ENCODE measurements around the gene DNAJC25. TPM values are rescaled to one million over a fixed set of nuclear protein-coding genes. Genes with fewer than 3 reads are reported as not detected.

DNAJC25 gene
- total RNA-seq (2022) = 10.2 and 10.4 TPM in 2 replicates
- percentile 87 among the genes with signal in this experiment for Bru-seq, nascent RNA
- percentile 91 among the genes with signal in this experiment for BruChase-seq, experiment 1, labeled RNA remaining after a 2-hour chase
- percentile 97 among the genes with signal in this experiment for BruChase-seq, experiment 2, labeled RNA remaining after a 6-hour chase
- long read RNA-seq, transcript DNAJC25-201 (4 exons, 2,268 nt) = major isoform, 15 of 23 reads
- long read RNA-seq, partial matches to known transcripts = 4 of 23 reads
- long read RNA-seq, other reads (novel, unspliced or antisense) = 1 of 23 reads

DNA sequence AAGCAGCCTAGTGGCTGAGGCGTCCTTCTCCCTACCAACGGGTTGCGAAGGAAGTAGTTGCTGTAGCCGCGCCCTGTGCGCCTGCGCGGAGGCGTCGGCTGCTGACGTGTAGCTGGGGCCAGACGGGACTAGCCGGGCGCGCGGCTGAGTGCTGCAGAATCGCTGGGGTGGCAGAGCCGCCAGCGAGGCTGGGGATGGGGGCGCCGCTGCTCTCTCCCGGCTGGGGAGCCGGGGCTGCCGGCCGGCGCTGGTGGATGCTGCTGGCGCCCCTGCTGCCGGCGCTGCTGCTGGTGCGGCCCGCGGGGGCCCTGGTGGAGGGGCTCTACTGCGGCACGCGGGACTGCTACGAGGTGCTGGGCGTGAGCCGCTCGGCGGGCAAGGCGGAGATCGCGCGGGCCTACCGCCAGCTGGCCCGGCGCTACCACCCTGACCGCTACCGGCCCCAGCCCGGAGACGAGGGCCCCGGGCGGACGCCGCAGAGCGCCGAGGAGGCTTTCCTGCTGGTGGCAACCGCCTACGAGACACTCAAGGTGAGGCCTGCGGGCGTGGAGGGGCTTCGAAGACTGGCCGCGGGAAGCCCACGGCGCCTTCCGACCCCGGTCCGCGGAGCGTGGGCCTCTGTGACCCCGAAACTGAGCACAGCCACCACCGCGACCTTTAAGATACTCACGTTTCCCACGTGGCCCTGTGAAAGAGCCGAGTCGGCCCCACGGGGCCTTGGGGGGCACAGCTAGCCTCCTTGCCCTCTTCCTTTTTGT is at the start of gene DNAJC25:
DNAJC25 (plus strand) TSS at position 121 of the 758 bp plus-strand sequence; CDS start at position 195, 74 bp downstream.
- H3K27ac Mint-ChIP-seq (ENCODE audit: unreplicated experiment) = peak within 1 kb of the TSS; percentile 85
- H3K27me3 ChIP-seq (replicated peaks; ENCODE audit: control insufficient read depth, insufficient read depth, low read length) = no peaks in the 10 kb centered on the region
- H3K4me3 ChIP-seq (ENCODE audit: low read depth, low read length) = peak within 1 kb of the TSS; percentile 88
- peaks cover 28% of the 10 kb centered on the region for H3K4me1 ChIP-seq
- H3K36me3 ChIP-seq (ENCODE audit: control insufficient read depth, insufficient read depth, low read length) = no peaks in the 10 kb centered on the region
- no peaks in the 10 kb centered on the region for H3K27me3 Mint-ChIP-seq (ENCODE audit: insufficient read depth, unreplicated experiment)
- BruUV-seq (replicated peaks) = no TSS peak
- H3K4me1 Mint-ChIP-seq (ENCODE audit: low read depth, unreplicated experiment) = peaks cover 37% of the 10 kb centered on the region
- H3K36me3 Mint-ChIP-seq (ENCODE audit: insufficient read depth, unreplicated experiment) = peaks cover 28% of the 10 kb centered on the region
- peak; percentile 98 to 99 for DNase-seq
- H3K4me3 Mint-ChIP-seq (ENCODE audit: unreplicated experiment) = peak within 1 kb of the TSS; percentile 98
- no peaks in the 10 kb centered on the region for H3K9me3 Mint-ChIP-seq (ENCODE audit: unreplicated experiment)
- TF ChIP-seq, protein P1, sequence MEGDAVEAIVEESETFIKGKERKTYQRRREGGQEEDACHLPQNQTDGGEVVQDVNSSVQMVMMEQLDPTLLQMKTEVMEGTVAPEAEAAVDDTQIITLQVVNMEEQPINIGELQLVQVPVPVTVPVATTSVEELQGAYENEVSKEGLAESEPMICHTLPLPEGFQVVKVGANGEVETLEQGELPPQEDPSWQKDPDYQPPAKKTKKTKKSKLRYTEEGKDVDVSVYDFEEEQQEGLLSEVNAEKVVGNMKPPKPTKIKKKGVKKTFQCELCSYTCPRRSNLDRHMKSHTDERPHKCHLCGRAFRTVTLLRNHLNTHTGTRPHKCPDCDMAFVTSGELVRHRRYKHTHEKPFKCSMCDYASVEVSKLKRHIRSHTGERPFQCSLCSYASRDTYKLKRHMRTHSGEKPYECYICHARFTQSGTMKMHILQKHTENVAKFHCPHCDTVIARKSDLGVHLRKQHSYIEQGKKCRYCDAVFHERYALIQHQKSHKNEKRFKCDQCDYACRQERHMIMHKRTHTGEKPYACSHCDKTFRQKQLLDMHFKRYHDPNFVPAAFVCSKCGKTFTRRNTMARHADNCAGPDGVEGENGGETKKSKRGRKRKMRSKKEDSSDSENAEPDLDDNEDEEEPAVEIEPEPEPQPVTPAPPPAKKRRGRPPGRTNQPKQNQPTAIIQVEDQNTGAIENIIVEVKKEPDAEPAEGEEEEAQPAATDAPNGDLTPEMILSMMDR (IDR thresholded peaks at IDR 0.05; ENCODE audit: insufficient read depth in 1 of 2, low read depth in 1 of 2, low read length in 1 of 2, severe bottlenecking in 1 of 2, unreplicated experiment in 1 of 2) = no peak
- ChIA-PET POLR2A (interaction anchor here (1.0 to 1.4 kb wide), 5 partner anchors 11 to 35 kb away, joined by 3 to 9 read pairs (median 6); partner anchors contain the start of genes GNG10 and PTGR1), CTCF (interaction anchor here (0.5 to 1.0 kb wide), 4 partner anchors 10 to 55 kb away, joined by 3 to 6 read pairs (median 4); no protein-coding TSS in a partner anchor)
- intact Hi-C loops (cut with micrococcal nuclease; ENCODE audit: unreplicated experiment) = loop anchor here (1.0 kb wide), 2 partner anchors 32 to 60 kb away; no protein-coding TSS in a partner anchor
- no peaks in the 10 kb centered on the region for H3K9me3 ChIP-seq

DNA sequence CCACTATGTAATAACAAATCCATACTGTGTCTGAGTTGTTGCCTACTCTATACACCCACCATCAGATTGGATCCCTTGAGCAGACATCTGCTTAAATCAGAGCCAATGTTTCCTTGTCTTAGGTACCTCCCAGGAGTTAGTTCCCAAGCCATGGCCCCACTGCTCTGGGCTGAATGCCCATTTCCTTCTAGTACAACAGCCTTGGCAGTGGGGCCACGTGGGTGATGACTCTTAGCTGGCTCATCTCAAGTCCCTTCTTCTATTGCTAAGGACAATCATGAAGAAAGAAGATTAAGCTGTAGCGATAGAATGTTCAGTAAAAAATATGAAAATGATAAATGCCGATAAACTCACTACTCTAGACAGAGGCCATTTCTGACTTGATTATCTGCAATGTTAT is 48.2 kb upstream of the DNAJC25 start:
- TF ChIP-seq, protein P1 (IDR thresholded peaks at IDR 0.05; ENCODE audit: insufficient read depth in 1 of 2, low read depth in 1 of 2, low read length in 1 of 2, severe bottlenecking in 1 of 2, unreplicated experiment in 1 of 2) = no peak
- Mint-ChIP-seq H3K27ac (ENCODE audit: unreplicated experiment) (no peak overlapping the region), H3K4me1 (ENCODE audit: low read depth, unreplicated experiment) (no peaks in the 10 kb centered on the region), H3K4me3 (ENCODE audit: unreplicated experiment) (no peak overlapping the region), H3K27me3 (ENCODE audit: insufficient read depth, unreplicated experiment) (no peaks in the 10 kb centered on the region), H3K9me3 (ENCODE audit: unreplicated experiment) (no peaks in the 10 kb centered on the region), H3K36me3 (ENCODE audit: insufficient read depth, unreplicated experiment) (peaks cover 9% of the 10 kb centered on the region)
- ChIA-PET POLR2A (no interaction called here), CTCF (no interaction called here)
- BruUV-seq (replicated peaks) = no TSS peak
- DNase-seq = no peak
- Histone ChIP-seq H3K27me3 (replicated peaks; ENCODE audit: control insufficient read depth, insufficient read depth, low read length) (no peaks in the 10 kb centered on the region), H3K4me3 (ENCODE audit: low read depth, low read length) (no peak overlapping the region), H3K9me3 (no peaks in the 10 kb centered on the region), H3K36me3 (ENCODE audit: control insufficient read depth, insufficient read depth, low read length) (no peaks in the 10 kb centered on the region; the same call in 1 of the 2 replicates), H3K4me1 (no peaks in the 10 kb centered on the region)
- intact Hi-C loops (cut with micrococcal nuclease; ENCODE audit: unreplicated experiment) = no loop called here

DNA sequence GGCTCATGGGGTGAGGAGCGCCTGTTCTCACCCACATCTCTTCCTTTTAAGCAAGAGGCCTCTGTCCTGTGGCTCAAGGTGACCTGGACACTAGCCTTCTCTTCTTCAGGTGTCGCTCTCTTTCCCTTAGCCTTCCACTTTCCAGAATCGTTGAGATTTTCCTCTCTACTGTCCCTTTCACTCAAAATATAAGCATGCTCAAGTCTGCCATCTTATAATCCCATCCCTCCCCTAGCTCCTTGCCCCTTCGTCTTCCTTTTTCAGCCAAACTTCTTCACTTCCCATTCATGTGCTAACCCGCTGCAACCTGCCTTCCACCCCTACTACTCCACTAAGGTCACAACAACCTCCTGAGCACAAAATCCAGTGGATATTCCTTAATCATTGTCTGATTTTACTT is 44.8 kb upstream of the DNAJC25 start:
- Mint-ChIP-seq H3K4me3 (ENCODE audit: unreplicated experiment) (no peak overlapping the region), H3K27ac (ENCODE audit: unreplicated experiment) (no peak overlapping the region), H3K36me3 (ENCODE audit: insufficient read depth, unreplicated experiment) (no peaks in the 10 kb centered on the region), H3K9me3 (ENCODE audit: unreplicated experiment) (no peaks in the 10 kb centered on the region), H3K27me3 (ENCODE audit: insufficient read depth, unreplicated experiment) (no peaks in the 10 kb centered on the region), H3K4me1 (ENCODE audit: low read depth, unreplicated experiment) (no peaks in the 10 kb centered on the region)
- ChIA-PET CTCF (no interaction called here), POLR2A (no interaction called here)
- Histone ChIP-seq H3K4me1 (no peaks in the 10 kb centered on the region), H3K36me3 (ENCODE audit: control insufficient read depth, insufficient read depth, low read length) (no peaks in the 10 kb centered on the region; the same call in 1 of the 2 replicates), H3K27me3 (replicated peaks; ENCODE audit: control insufficient read depth, insufficient read depth, low read length) (no peaks in the 10 kb centered on the region), H3K4me3 (ENCODE audit: low read depth, low read length) (no peak overlapping the region), H3K9me3 (no peaks in the 10 kb centered on the region)
- no TSS peak for BruUV-seq (replicated peaks)
- intact Hi-C loops (cut with micrococcal nuclease; ENCODE audit: unreplicated experiment) = no loop called here
- no peak for DNase-seq
- TF ChIP-seq, protein P1 (IDR thresholded peaks at IDR 0.05; ENCODE audit: insufficient read depth in 1 of 2, low read depth in 1 of 2, low read length in 1 of 2, severe bottlenecking in 1 of 2, unreplicated experiment in 1 of 2) = no peak

All from Caco-2 (cell line).